T1000 (cell line): ENCODE data around the gene TSPAN2.
"Not testable (repeated sequence)": the region's sequence is repeated elsewhere in the genome, so short reads cannot be mapped to it uniquely, and the experiment has no call there.

Experiments
- DNase-seq: peaks from one replicate; lab custom pipeline; 2025; ENCODE audit warnings: mixed read lengths; lab: John Stamatoyannopoulos, UW

Gene TSPAN2

GRCh38 chr1:115036814-115037507, 52.3 kb downstream of the TSPAN2 start:
- DNase-seq, result no peak

- DNase-seq, result no peak
Measured at GRCh38 chr1:115035652-115036051, 53.7 kb downstream of the TSPAN2 start.

- no peak for DNase-seq
Measured at GRCh38 chr1:115031595-115031994, 57.7 kb downstream of the TSPAN2 start.

GRCh38 chr1:115029526-115029925, 59.8 kb downstream of the TSPAN2 start, which contains the start of gene TSHB:
TSHB (plus strand) TSS chr1:115029826; CDS start chr1:115033363, 3,537 bp downstream.
- DNase-seq, result no peak

GRCh38 chr1:115023593-115023992, 65.7 kb downstream of the TSPAN2 start:
- no peak for DNase-seq

- no peak for DNase-seq
Measured at GRCh38 chr1:115021145-115021544, 68.2 kb downstream of the TSPAN2 start.

- not testable (repeated sequence) for DNase-seq
Measured at GRCh38 chr1:115019549-115019948, 69.8 kb downstream of the TSPAN2 start.

GRCh38 chr1:115013792-115014191, 75.5 kb downstream of the TSPAN2 start:
- DNase-seq, result no peak

- no peak for DNase-seq
Measured at GRCh38 chr1:115012434-115012833, 76.9 kb downstream of the TSPAN2 start.

GRCh38 chr1:115012006-115012405, 77.3 kb downstream of the TSPAN2 start:
- DNase-seq, result no peak

GRCh38 chr1:115006191-115006590, 83.1 kb downstream of the TSPAN2 start:
- DNase-seq, result no peak
